BJ (cell line): Measurements from ENCODE around the gene CHRNA7. TPM values are rescaled to one million over a fixed set of nuclear protein-coding genes. Genes with fewer than 3 reads are reported as not detected.

Experiments
- CTCF ChIA-PET: fragments of 350-600 bp; formaldehyde crosslinking; extraction: SDS; loops from one replicate; lab custom pipeline; 2021; ENCODE audit warnings: antibody characterized with exemption, inconsistent platforms; lab: Yijun Ruan, JAX
- POLR2A ChIA-PET: fragments of 300-600 bp; sonication (Branson Sonifier 250); formaldehyde crosslinking; extraction: SDS; loops from one replicate; lab custom pipeline; 2021; ENCODE audit warnings: antibody characterized with exemption; lab: Charles Lee
- DNase-seq: peaks from one replicate; pipeline ENCODE4 v3.0.0-alpha.2; 2011; ENCODE audit warnings: low read depth
- H3K27me3 ChIP-seq: 2 replicates; pipeline ENCODE4 v1.6.0; 2011; ENCODE audit warnings: low read length; ENCODE audit not compliant: control insufficient read depth, insufficient read depth
- H3K36me3 ChIP-seq: 2 replicates; pipeline ENCODE4 v1.5.1; 2011; ENCODE audit warnings: low read length; ENCODE audit not compliant: control insufficient read depth, insufficient read depth
- H3K4me3 ChIP-seq: 2 replicates; pipeline ENCODE4 v1.5.1; 2011; ENCODE audit warnings: low read depth, mild to moderate bottlenecking, control low read depth, low read length
- CTCF ChIP-seq: IDR thresholded peaks from 2 replicates; pipeline ENCODE4 v1.5.1; 2011; ENCODE audit warnings: low read depth, mild to moderate bottlenecking, control low read depth, inconsistent platforms, low read length, moderate library complexity; ENCODE audit not compliant: insufficient read depth
- polyA plus RNA-seq: library from polyadenylated mRNA; depleted of rRNA; stranded (reverse); fragments of >200 nt; gene quantifications from 2 replicates; pipeline ENCODE4 v1.2.3, GENCODE V29; 2011

The CHRNA7 gene
- polyA plus RNA-seq, 1 experiment, result 0.10 TPM

- ChIA-PET CTCF (no interaction called here), POLR2A (no interaction called here)
- H3K36me3 ChIP-seq, result no peaks in the 10 kb centered on the region
- no peak for TF ChIP-seq CTCF
- H3K4me3 ChIP-seq, result no peak overlapping the region
- no peaks in the 10 kb centered on the region for H3K27me3 ChIP-seq
- no peak for DNase-seq
Observed at GRCh38 chr15:32104061-32104995, 74.0 kb downstream of the CHRNA7 start.

GRCh38 chr15:32105258-32106241 is 75.2 kb downstream of the CHRNA7 start:
- no peak for DNase-seq
- no peaks in the 10 kb centered on the region for H3K27me3 ChIP-seq
- no peaks in the 10 kb centered on the region for H3K36me3 ChIP-seq
- no peak for TF ChIP-seq CTCF
- ChIA-PET POLR2A (no interaction called here), CTCF (no interaction called here)
- no peak overlapping the region for H3K4me3 ChIP-seq

- Histone ChIP-seq H3K36me3 (no peaks in the 10 kb centered on the region), H3K4me3 (no peak overlapping the region), H3K27me3 (no peaks in the 10 kb centered on the region)
- ChIA-PET CTCF (no interaction called here), POLR2A (no interaction called here)
- DNase-seq, result no peak
- TF ChIP-seq CTCF, result no peak
Observed at GRCh38 chr15:32106401-32107381, 76.4 kb downstream of the CHRNA7 start.

GRCh38 chr15:32107477-32108080 is 77.3 kb downstream of the CHRNA7 start:
- no peak for TF ChIP-seq CTCF

More at GRCh38 chr15:32107477-32108080, 77.3 kb downstream of the CHRNA7 start:
- H3K27me3 ChIP-seq, result no peaks in the 10 kb centered on the region
- ChIA-PET CTCF (no interaction called here), POLR2A (no interaction called here)
- DNase-seq, result no peak
- H3K36me3 ChIP-seq, result no peaks in the 10 kb centered on the region
- H3K4me3 ChIP-seq, result no peak overlapping the region
